ENCODE measurements around the gene ZNF391.

DNA sequence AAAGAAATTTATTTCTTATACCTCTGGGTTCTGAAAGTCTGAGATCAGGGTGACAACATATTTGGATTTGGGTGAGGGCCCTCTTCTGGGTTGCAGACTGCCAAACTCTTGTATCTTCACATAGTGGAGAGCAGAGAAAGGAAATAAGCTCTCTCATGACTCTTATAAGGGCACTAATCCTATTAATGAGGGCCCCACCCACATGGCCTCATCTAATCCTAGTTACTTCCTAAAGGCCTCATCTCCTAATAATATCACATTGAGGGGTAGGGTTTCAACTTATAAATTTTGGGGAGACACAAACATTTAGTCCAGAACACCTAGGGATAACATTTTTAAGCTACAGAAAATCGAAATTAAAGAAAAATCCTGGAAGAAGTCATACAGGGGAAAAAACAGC, 5.1 kb upstream of the ZNF391 start:
- TF ChIP-seq, protein P1, sequence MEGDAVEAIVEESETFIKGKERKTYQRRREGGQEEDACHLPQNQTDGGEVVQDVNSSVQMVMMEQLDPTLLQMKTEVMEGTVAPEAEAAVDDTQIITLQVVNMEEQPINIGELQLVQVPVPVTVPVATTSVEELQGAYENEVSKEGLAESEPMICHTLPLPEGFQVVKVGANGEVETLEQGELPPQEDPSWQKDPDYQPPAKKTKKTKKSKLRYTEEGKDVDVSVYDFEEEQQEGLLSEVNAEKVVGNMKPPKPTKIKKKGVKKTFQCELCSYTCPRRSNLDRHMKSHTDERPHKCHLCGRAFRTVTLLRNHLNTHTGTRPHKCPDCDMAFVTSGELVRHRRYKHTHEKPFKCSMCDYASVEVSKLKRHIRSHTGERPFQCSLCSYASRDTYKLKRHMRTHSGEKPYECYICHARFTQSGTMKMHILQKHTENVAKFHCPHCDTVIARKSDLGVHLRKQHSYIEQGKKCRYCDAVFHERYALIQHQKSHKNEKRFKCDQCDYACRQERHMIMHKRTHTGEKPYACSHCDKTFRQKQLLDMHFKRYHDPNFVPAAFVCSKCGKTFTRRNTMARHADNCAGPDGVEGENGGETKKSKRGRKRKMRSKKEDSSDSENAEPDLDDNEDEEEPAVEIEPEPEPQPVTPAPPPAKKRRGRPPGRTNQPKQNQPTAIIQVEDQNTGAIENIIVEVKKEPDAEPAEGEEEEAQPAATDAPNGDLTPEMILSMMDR (IDR thresholded peaks at IDR 0.05 in 4 of 5, conservative IDR thresholded peaks at IDR 0.05 in 1 of 5): no peak
- no peak for TF ChIP-seq POLR2A (IDR thresholded peaks at IDR 0.05)

Data from gastrocnemius medialis (tissue), 4 donors.